Uterus (tissue), 4 donors: ENCODE data around the gene GPR107. TPM values are rescaled to one million over a fixed set of nuclear protein-coding genes. Genes with fewer than 3 reads are reported as not detected.

ENCODE experiments used
- DNase-seq, 2 donors: peaks; one replicate each; pipeline ENCODE4 v3.0.0-alpha.2; 2019 to 2020
- H3K27ac ChIP-seq, 2 donors: fragments of 200-600 bp; sonication (generic); 1 replicate in 1 of 2; 2 replicates in 1 of 2; pipeline ENCODE4 v1.5.1; 2016 to 2018
- H3K27me3 ChIP-seq, 2 donors: fragments of 200-600 bp; sonication (generic); one replicate each; pipeline ENCODE4 v1.5.1; 2018 to 2019; ENCODE audit warnings: control low read depth in 1 of 2
- H3K36me3 ChIP-seq, 2 donors: fragments of 200-600 bp; sonication (generic); one replicate each; pipeline ENCODE4 v1.5.1; 2019; ENCODE audit warnings: control low read depth in 1 of 2
- H3K4me1 ChIP-seq, 2 donors: fragments of 200-600 bp; sonication (generic); one replicate each; pipeline ENCODE4 v1.5.1; 2018 to 2019; ENCODE audit warnings: control low read depth in 1 of 2
- H3K4me3 ChIP-seq, 2 donors: fragments of 200-600 bp; sonication (generic); 1 replicate in 1 of 2; 2 replicates in 1 of 2; pipeline ENCODE4 v1.5.1; 2018 to 2019; ENCODE audit warnings: mild to moderate bottlenecking in 1 of 2
- H3K9me3 ChIP-seq, 2 donors: fragments of 200-600 bp; sonication (generic); one replicate each; pipeline ENCODE4 v1.5.1; 2019; ENCODE audit warnings: control low read depth in 1 of 2
- POLR2A ChIP-seq, 2 donors: fragments of 450-650 bp; IDR thresholded peaks; one replicate each; pipeline ENCODE4 v1.6.1; 2016; ENCODE audit warnings: antibody characterized with exemption in 2 of 2, mild to moderate bottlenecking in 1 of 2, moderate library complexity in 1 of 2
- intact Hi-C: fragments of 100-400 bp; cut with DNase I; formaldehyde crosslinking; loops from one replicate; pipeline ENCODE4 v1.15.1; 2023; ENCODE audit warnings: low total_unique reads
- total RNA-seq, 4 donors: library from RNA; depleted of rRNA in 3 of 4; stranded (reverse); fragments of >200 nt in 3 of 4; gene quantifications; one replicate each; pipeline versions ENCODE4 v1.1.0 to v1.2.4, GENCODE V29; 2014 to 2023
- TF ChIP-seq, protein P1 (sequence below), 4 experiments: fragments of 200-600 bp in 2 of 4; fragments of 450-650 bp in 2 of 4; sonication (generic) in 2 of 4; IDR thresholded peaks; one replicate each; pipeline ENCODE4 v1.5.1; 2016 to 2019; ENCODE audit warnings: antibody characterized with exemption in 4 of 4, mild to moderate bottlenecking in 2 of 4, moderate library complexity in 1 of 4
- donor health status: DM: yes; HTN: yes; CAD: no.

GPR107 gene
- total RNA-seq, 4 donors from 2014 or later: 10.8 to 41.5 (median 26.7) TPM

GRCh38 chr9:130028493-130029222, 25.0 kb upstream of the GPR107 start:
- Histone ChIP-seq H3K27me3 (no peaks in the 10 kb centered on the region), H3K4me3 (no peak overlapping the region), H3K27ac (peak overlapping the region in 1 of 2 donors; percentile 24), H3K4me1 (peaks cover 2 to 4% of the 10 kb centered on the region in 2 donors), H3K36me3 (no peaks in the 10 kb centered on the region), H3K9me3 (no peaks in the 10 kb centered on the region)
- no peak for DNase-seq
- intact Hi-C loops: no loop called here
- TF ChIP-seq POLR2A (IDR thresholded peaks at IDR 0.05): no peak
- TF ChIP-seq, protein P1, sequence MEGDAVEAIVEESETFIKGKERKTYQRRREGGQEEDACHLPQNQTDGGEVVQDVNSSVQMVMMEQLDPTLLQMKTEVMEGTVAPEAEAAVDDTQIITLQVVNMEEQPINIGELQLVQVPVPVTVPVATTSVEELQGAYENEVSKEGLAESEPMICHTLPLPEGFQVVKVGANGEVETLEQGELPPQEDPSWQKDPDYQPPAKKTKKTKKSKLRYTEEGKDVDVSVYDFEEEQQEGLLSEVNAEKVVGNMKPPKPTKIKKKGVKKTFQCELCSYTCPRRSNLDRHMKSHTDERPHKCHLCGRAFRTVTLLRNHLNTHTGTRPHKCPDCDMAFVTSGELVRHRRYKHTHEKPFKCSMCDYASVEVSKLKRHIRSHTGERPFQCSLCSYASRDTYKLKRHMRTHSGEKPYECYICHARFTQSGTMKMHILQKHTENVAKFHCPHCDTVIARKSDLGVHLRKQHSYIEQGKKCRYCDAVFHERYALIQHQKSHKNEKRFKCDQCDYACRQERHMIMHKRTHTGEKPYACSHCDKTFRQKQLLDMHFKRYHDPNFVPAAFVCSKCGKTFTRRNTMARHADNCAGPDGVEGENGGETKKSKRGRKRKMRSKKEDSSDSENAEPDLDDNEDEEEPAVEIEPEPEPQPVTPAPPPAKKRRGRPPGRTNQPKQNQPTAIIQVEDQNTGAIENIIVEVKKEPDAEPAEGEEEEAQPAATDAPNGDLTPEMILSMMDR (IDR thresholded peaks at IDR 0.05): no peak

- no peak for DNase-seq
- Histone ChIP-seq H3K36me3 (no peaks in the 10 kb centered on the region), H3K9me3 (no peaks in the 10 kb centered on the region), H3K27ac (peak overlapping the region in 1 of 2 donors; percentile 24), H3K4me1 (peaks cover 0 to 4% of the 10 kb centered on the region in 2 donors), H3K4me3 (no peak overlapping the region), H3K27me3 (no peaks in the 10 kb centered on the region)
- TF ChIP-seq, protein P1 (IDR thresholded peaks at IDR 0.05): no peak
- no peak for TF ChIP-seq POLR2A (IDR thresholded peaks at IDR 0.05)
- intact Hi-C loops: no loop called here
Measured at GRCh38 chr9:130029223-130029973, 24.3 kb upstream of the GPR107 start.

- no peaks in the 10 kb centered on the region for H3K36me3 ChIP-seq
- TF ChIP-seq POLR2A (IDR thresholded peaks at IDR 0.05): no peak
- TF ChIP-seq, protein P1 (IDR thresholded peaks at IDR 0.05): no peak
- peaks cover 0 to 4% of the 10 kb centered on the region in 2 donors for H3K4me1 ChIP-seq
- H3K27ac ChIP-seq: no peak overlapping the region
- no peak overlapping the region for H3K4me3 ChIP-seq
- no peaks in the 10 kb centered on the region for H3K27me3 ChIP-seq
- H3K9me3 ChIP-seq: no peaks in the 10 kb centered on the region
- intact Hi-C loops: no loop called here
- DNase-seq: no peak
Measured at GRCh38 chr9:130030651-130031127, 23.0 kb upstream of the GPR107 start.

- no peak for DNase-seq
- TF ChIP-seq, protein P1 (IDR thresholded peaks at IDR 0.05): no peak
- TF ChIP-seq POLR2A (IDR thresholded peaks at IDR 0.05): no peak
- Histone ChIP-seq H3K27ac (no peak overlapping the region), H3K4me3 (no peak overlapping the region), H3K27me3 (no peaks in the 10 kb centered on the region), H3K9me3 (no peaks in the 10 kb centered on the region), H3K36me3 (no peaks in the 10 kb centered on the region), H3K4me1 (peaks cover 0 to 4% of the 10 kb centered on the region in 2 donors)
- intact Hi-C loops: no loop called here
Measured at GRCh38 chr9:130034570-130034969, 19.1 kb upstream of the GPR107 start.

DNA sequence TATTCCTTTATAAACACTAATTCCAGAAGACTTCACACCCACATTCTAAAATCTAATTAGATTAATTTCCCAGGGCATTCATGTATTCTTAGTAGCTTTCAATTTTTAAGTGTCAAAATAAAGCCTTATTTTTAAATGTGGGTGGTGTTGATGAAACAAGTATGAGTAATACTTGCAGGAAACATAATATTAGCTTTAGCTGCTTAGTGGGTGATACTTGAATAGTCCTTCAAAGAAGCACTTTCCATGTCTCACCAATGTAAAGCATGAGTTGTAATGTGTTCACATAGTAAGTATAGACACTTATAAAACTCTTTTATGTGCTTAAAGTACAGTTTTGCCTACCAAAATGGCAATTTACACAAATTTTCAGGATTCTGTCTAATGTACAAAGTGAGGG, 17.6 kb upstream of the GPR107 start:
- intact Hi-C loops: no loop called here
- DNase-seq: no peak
- no peaks in the 10 kb centered on the region for H3K9me3 ChIP-seq
- H3K4me3 ChIP-seq: no peak overlapping the region
- no peak for TF ChIP-seq POLR2A (IDR thresholded peaks at IDR 0.05)
- TF ChIP-seq, protein P1 (IDR thresholded peaks at IDR 0.05): no peak
- no peaks in the 10 kb centered on the region for H3K27me3 ChIP-seq
- H3K36me3 ChIP-seq: no peaks in the 10 kb centered on the region
- H3K4me1 ChIP-seq: peaks cover 0 to 4% of the 10 kb centered on the region in 2 donors
- H3K27ac ChIP-seq: peak overlapping the region; percentile 13 to 28
